Gastroesophageal sphincter (tissue), 3 donors: ENCODE data around the gene PEX1.

Experiments used
- POLR2A ChIP-seq, 2 donors: fragments of 450-650 bp; IDR thresholded peaks; one replicate each; pipeline ENCODE4 v1.6.1; 2017; ENCODE audit warnings: antibody characterized with exemption in 2 of 2, mild to moderate bottlenecking in 2 of 2, moderate library complexity in 1 of 2
- POLR2AphosphoS5 ChIP-seq: sonication (generic); formaldehyde crosslinking; IDR thresholded peaks from one replicate; pipeline ENCODE4 v1.6.1; 2017; ENCODE audit warnings: antibody characterized with exemption
- TF ChIP-seq, protein P1 (sequence below), 4 experiments: fragments of 200-600 bp in 2 of 4; fragments of 450-650 bp in 2 of 4; sonication (generic) in 1 of 4; IDR thresholded peaks; one replicate each; pipeline ENCODE4 v1.5.1; 2017 to 2019; ENCODE audit warnings: antibody characterized with exemption in 4 of 4, mild to moderate bottlenecking in 2 of 4, moderate library complexity in 2 of 4

DNA sequence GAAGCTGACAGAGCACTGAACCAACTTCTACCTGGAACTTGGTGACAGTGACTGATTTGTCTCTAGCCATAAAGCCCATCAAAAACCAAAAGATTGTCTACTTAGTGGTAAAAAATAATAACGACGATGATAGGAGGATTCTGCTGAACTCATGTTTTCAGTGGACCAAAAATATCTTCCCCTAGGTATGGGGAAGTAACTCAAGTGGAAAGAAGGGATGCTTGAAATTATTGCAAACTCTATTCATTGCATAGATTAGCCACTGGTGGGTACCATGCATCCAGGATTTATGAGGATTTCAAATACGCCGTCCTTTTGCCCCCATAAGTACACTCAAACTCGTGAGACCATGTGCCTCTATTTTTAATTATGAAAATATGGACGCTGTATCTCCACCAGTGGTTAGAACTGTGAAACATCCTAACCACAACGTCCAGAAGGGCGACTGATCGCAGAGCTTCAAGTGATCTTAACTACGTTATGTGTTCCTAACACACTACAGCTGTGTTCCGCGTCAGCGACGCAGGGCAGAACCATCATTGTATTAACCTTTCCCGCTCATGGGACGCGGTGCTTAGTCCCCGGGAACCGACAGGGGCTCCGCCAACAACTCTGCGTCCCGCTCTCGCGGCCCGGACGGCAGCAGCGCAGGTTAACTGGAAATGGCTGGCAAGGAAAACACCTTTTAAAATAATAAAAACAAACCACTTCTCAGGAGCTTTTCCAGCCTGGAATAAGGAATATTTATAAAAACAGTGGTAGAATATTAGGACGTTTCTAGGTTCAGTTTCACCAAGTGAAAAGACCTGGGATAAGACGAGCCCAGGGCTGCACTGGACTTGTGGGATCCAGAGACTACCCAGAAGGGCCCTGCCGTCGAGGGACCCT is 776 bp downstream of the PEX1 start:
- TF ChIP-seq, protein P1, sequence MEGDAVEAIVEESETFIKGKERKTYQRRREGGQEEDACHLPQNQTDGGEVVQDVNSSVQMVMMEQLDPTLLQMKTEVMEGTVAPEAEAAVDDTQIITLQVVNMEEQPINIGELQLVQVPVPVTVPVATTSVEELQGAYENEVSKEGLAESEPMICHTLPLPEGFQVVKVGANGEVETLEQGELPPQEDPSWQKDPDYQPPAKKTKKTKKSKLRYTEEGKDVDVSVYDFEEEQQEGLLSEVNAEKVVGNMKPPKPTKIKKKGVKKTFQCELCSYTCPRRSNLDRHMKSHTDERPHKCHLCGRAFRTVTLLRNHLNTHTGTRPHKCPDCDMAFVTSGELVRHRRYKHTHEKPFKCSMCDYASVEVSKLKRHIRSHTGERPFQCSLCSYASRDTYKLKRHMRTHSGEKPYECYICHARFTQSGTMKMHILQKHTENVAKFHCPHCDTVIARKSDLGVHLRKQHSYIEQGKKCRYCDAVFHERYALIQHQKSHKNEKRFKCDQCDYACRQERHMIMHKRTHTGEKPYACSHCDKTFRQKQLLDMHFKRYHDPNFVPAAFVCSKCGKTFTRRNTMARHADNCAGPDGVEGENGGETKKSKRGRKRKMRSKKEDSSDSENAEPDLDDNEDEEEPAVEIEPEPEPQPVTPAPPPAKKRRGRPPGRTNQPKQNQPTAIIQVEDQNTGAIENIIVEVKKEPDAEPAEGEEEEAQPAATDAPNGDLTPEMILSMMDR (IDR thresholded peaks at IDR 0.05), result peak in 1 of 4 experiments; percentile 21
- TF ChIP-seq POLR2A (IDR thresholded peaks at IDR 0.05) (no peak), POLR2AphosphoS5 (peak; percentile 21)
